HPDE6-E6E7 (cell line): ENCODE results near the gene SPACA1.
"Not testable (repeated sequence)": the region's sequence is repeated elsewhere in the genome, so short reads cannot be mapped to it uniquely, and the experiment has no call there.

Experiments
- DNase-seq: peaks from one replicate; pipeline ENCODE4 v3.0.0; 2011; ENCODE audit warnings: missing footprints; ENCODE audit errors: extremely low spot score

SPACA1 gene, protein sequence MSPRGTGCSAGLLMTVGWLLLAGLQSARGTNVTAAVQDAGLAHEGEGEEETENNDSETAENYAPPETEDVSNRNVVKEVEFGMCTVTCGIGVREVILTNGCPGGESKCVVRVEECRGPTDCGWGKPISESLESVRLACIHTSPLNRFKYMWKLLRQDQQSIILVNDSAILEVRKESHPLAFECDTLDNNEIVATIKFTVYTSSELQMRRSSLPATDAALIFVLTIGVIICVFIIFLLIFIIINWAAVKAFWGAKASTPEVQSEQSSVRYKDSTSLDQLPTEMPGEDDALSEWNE

GRCh38 chr6:88047510-88048150 is at the start of gene SPACA1:
SPACA1 (plus strand) TSS chr6:88047841; CDS start chr6:88047906, 65 bp downstream.
- DNase-seq, result no peak

DNA sequence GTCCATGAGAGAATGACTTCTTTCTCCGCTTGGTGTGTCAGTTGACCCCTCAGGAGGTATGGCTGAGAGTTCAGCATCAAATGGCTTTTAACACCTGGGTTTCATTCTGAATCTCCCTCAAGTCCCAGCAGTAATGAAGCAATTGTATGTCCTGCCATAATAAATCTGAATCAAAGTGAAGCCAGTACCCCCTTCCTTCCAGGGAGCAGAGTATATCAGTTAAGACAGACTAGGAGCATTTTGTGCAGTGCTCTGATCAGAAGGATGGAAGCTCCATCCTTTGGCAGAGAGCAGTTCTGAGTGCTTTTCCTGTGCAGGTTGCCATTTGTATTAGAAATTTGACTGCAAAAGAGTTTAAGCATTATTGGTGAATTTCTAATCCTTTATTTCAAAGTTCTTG is 46.9 kb upstream of the SPACA1 start:
- DNase-seq, result no peak

GRCh38 chr6:88001279-88001678 is 46.4 kb upstream of the SPACA1 start:
- DNase-seq, result not testable (repeated sequence)

- no peak for DNase-seq
Measured at GRCh38 chr6:88004707-88005106, 42.9 kb upstream of the SPACA1 start.

- no peak for DNase-seq
Measured at GRCh38 chr6:88006557-88006956, 41.1 kb upstream of the SPACA1 start.

- no peak for DNase-seq
Measured at GRCh38 chr6:88008411-88008810, 39.2 kb upstream of the SPACA1 start.

GRCh38 chr6:88008831-88009231 is 38.8 kb upstream of the SPACA1 start:
- no peak for DNase-seq

DNA sequence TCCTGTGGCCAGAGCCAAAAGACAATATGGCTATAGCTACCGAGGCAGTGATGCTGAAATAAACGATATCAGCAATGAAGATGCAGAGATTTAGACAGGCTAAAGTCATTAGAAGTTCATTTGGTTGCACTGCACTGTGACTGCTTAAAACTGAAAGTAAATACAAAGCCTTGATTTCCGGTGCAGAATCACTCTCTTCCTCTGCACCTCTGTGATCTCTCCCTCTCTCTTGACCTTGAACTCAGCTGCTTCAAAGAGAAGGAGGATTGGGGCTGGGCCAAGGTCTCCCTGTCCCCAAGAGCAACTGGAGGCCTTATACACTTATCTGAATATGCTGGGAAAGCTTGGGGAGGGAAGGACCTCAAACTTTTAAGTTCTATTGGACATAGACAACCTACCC is 34.6 kb upstream of the SPACA1 start:
- no peak for DNase-seq

DNA sequence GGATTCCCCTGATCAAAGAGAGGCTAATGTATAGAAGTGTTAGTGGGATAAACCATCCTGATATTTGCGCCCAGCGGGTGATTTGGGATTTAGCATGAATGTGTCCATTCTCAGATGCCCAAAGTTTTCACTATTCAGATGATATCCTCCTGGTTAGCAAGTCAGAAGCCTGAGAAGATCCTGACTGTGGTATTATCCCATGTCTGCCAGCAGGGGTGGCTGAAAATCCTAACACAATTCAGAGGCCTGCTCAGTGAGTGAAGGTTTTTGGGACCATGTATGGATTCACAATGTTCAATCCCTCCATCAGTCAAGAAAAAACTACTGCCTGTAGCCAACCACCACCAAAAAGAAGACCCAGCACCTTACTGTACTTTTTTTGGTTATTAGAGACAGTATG is 34.1 kb upstream of the SPACA1 start:
- DNase-seq, result no peak

GRCh38 chr6:88020439-88020838 is 27.2 kb upstream of the SPACA1 start:
- DNase-seq, result no peak

DNA sequence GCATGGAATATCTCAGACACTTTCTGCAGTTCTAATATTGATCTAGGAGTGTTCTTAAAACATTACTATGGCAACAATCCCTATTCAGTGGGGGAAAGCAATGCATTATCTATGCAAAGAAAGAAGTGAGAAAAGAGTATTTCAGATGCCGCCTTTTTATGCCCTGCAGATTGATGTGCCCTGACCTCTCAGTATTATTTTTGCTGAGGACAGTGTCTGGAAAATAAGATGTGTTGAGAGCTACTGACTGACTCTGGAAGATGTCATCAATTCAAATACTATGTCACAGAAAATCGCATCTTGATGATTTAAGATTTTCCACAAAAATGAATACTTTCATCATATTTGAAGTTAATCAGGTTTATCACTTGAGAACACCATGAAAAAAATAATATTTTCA is 22.9 kb upstream of the SPACA1 start:
- DNase-seq, result no peak

GRCh38 chr6:88031550-88031949 is 16.1 kb upstream of the SPACA1 start:
- DNase-seq, result no peak

DNA sequence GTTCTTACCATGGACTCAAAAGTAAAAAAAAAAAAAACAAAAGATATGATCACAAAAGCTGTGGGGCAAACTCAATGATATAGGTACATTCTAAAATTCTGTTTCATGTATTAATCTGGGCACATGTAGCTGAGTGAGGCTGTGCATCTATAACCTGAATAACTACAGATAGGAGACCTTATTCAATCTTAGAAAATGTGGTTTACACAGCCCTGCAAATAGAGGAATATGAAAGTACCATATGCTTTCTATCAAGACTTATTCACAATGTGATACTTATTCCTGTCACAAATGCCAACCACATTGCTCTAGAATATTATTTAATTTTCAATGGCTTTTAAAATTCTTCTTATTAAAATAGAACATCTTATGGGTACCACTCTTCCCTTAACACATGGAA is 3.1 kb upstream of the SPACA1 start:
- no peak for DNase-seq

DNA sequence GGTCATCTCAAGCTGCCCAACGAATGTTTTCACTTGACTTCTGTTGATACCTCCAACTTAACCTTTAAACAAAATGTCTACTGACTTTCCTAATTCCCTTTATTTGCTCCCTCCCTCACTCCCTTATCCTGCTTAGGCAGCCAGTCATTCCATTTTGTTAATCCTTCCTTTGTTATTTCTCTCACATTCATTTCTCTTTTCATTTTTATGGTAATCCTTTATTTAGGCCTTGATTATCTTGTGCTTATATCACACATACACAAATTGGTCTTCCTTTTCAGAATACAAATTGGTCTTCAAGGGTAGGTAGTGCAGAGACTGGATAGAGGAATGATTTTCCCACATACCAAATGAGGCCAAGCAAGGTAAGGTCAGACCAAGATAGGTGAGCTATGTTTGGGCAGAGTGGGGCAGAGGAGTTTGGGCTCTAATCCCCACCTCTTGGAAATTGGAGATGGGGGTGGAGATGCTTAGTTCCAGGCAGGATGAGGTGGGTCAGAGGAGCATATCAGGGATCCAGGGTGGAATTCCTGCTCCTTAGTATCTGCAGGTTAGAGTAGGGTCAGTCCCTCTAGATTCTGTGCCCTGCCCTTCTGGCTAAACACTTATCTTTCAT is 2.0 kb upstream of the SPACA1 start:
- DNase-seq, result no peak

- DNase-seq, result no peak
Measured at GRCh38 chr6:88048578-88048977, 937 bp downstream of the SPACA1 start.

GRCh38 chr6:88050140-88050818 is 2.6 kb downstream of the SPACA1 start:
- no peak for DNase-seq

DNA sequence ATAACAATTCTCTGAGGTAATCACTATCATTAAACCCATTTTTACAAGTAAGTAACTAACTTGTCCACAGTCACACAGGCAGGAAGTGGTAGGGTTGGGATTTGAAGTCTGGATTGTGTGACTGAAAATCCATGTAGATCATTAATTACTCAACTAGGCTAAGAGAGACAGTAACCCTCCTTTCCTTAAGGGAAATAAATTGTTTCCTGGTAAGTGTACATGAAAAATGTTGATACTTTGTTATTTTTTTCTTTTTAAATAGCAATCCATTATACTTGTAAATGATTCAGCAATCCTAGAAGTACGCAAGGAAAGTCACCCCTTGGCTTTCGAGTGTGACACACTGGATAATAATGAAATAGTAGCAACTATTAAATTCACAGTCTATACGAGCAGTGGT is 11.6 kb downstream of the SPACA1 start:
- no peak for DNase-seq

DNA sequence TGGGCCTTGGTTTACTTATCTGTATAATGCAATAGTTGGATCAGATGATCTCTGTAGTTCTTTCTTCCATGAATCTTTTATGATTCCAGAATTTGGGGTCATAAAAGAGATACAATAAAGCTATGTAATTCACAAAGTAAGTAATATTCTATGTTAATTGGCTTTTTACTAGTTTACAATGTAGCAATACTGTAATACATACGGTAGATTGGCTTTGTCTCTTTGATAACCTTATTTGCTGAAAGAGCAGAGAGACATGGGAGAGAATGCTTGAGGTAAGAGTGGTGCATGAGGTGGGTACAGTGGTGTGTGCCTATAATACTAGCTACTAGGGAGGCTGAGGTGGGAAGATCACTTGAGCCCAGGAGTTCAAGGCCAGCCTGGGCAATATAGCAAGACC is 14.7 kb downstream of the SPACA1 start:
- DNase-seq, result no peak

- no peak for DNase-seq
Measured at GRCh38 chr6:88072462-88072861, 24.8 kb downstream of the SPACA1 start.

GRCh38 chr6:88074791-88075190 is 27.1 kb downstream of the SPACA1 start:
- DNase-seq, result no peak

- DNase-seq, result no peak
Measured at GRCh38 chr6:88077305-88077704, 29.7 kb downstream of the SPACA1 start.

DNA sequence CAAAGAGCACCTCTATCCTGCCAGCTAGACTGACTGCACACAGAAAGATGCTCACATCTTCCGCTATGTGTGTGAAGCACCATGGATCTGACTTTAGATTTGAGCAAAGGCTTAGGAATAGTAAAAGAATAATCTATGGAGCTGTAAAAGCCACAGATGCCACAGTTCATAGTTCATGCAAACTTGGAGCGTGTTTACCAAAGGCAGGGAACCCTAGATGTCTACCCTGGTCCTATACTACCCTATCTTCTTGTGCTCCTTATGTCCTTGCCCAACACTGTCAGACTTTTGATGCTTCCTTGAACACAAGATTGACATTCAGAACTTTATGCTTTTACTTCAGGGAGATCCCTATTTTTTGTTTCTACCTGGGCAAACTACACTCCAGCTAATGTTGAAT is 39.2 kb downstream of the SPACA1 start:
- no peak for DNase-seq

DNA sequence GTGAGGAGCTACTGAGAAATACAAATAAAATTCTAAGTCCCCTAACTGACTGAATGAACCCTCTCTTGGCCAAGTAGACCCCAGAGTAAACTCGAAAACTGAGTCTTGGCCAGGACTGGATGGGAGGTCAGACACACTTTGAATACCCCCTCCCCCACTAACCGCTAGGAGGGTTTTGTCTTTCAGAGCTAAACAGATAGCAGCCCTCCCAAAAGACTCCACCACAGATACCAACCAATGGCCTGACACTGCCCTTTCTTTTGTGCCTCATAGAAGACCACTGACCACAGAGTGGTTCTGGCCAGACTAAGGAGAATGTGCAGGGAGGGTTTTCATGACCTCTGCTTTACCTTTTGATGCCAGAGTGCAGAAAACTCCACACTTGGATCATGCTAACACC is 42.1 kb downstream of the SPACA1 start:
- no peak for DNase-seq
